ENCODE measurements around the gene DBN1.
A peak's percentile ranks its signal among the peaks of the same experiment; 100 is the strongest.

DBN1 gene

GRCh38 chr5:177478711-177479646, 5.5 kb upstream of the DBN1 start:
- Histone ChIP-seq H3K27me3 (ENCODE audit: low read depth, low read length) (no peaks in the 10 kb centered on the region), H3K4me1 (ENCODE audit: control insufficient read depth in 1 of 2, insufficient read depth in 2 of 2, low read length in 2 of 2) (peaks cover 5 to 75% of the 10 kb centered on the region in 2 donors), H3K27ac (ENCODE audit: low read length) (peak overlapping the region; percentile 79), H3K36me3 (ENCODE audit: control insufficient read depth in 1 of 2, insufficient read depth in 2 of 2, low read length in 2 of 2) (peaks cover 5 to 15% of the 10 kb centered on the region in 2 donors), H3K9me3 (ENCODE audit: control insufficient read depth in 1 of 2, low read length in 2 of 2) (no peaks in the 10 kb centered on the region), H3K4me3 (ENCODE audit: low read depth in 1 of 2, low read length in 2 of 2) (peak overlapping the region in 1 of 2 donors; percentile 1)

DNA sequence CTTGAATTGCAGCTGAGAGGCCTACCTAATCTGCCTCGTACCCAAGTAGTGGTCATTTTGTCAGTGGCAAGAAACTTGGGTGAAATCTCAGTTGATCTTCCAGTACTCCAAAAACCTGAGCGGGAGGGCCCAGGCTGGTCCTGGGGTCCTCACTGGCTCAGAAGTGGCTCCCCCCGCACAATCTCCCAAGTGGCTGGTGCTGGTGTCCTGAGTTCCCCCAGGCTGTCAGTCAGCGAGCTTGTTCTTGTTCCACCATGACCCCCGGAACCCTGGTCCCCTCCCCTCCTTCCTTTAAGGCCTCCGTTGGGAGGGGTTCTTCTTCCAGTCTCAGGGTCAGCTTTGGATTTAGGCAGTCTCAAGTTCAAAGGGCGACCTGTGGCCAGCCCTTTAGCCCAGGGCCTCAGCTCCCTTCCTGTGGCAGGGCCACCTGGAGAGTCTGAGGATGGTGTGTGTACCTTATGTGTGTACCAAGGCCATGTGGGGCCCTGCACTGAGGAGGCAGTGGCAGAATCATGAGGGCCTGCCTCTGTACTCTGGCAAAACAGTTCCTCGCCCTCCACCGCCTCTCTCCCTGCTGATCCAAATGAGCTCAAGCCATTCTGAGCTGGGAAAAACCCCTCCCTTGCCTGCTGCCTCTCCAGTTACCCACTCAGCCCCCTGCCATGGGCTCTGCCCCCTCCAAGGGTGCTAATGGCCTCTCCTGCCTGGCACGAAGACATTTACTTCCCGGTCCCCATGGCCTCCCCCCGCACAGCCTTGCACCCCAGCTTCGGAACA, 4.5 kb upstream of the DBN1 start:
- Histone ChIP-seq H3K4me1 (ENCODE audit: control insufficient read depth in 1 of 2, insufficient read depth in 2 of 2, low read length in 2 of 2) (peaks cover 5 to 64% of the 10 kb centered on the region in 2 donors), H3K9me3 (ENCODE audit: control insufficient read depth in 1 of 2, low read length in 2 of 2) (no peaks in the 10 kb centered on the region), H3K4me3 (ENCODE audit: low read depth in 1 of 2, low read length in 2 of 2) (no peak overlapping the region), H3K36me3 (ENCODE audit: control insufficient read depth in 1 of 2, insufficient read depth in 2 of 2, low read length in 2 of 2) (peaks cover 0 to 5% of the 10 kb centered on the region in 2 donors), H3K27me3 (ENCODE audit: low read depth, low read length) (no peaks in the 10 kb centered on the region), H3K27ac (ENCODE audit: low read length) (no peak overlapping the region)

DNA sequence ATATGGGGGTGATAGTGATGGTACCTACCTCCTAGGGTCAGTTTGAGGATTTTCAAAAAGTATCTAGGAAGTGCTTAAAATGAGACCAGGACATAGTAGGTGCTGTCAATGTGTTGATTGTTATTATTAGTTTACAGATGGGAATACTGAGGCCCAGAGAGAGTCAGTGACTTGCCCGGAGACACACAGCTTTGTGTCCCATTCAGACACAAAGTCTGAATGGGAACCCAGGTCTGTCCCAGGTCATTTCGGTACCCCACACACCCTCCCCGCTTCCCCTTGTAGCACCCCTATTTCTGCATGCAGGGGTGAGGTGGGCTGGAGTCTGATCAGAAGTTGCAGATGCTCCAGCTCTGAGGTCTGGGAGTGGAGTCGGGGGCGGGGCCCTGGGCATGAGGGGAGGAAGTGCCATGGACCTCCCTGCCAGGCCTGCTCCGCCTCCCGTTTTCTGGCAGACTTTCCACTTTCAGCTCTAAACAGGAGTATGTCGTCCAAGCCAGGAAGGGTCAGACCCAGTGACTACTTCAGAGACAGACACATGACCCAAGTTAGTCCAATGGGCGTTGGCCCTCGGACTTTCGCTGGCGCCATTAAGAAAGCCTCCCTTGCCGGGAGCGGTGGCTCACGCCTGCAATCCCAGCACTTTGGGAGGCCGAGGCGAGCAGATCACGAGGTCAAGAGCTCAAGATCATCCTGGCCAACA, 3.2 kb upstream of the DBN1 start:
- H3K4me1 ChIP-seq (ENCODE audit: control insufficient read depth in 1 of 2, insufficient read depth in 2 of 2, low read length in 2 of 2), result peaks cover 10 to 63% of the 10 kb centered on the region in 2 donors
- H3K36me3 ChIP-seq (ENCODE audit: control insufficient read depth in 1 of 2, insufficient read depth in 2 of 2, low read length in 2 of 2), result peaks cover 0 to 2% of the 10 kb centered on the region in 2 donors
- no peaks in the 10 kb centered on the region for H3K9me3 ChIP-seq (ENCODE audit: control insufficient read depth in 1 of 2, low read length in 2 of 2)
- no peak overlapping the region for H3K4me3 ChIP-seq (ENCODE audit: low read depth in 1 of 2, low read length in 2 of 2)
- H3K27me3 ChIP-seq (ENCODE audit: low read depth, low read length), result no peaks in the 10 kb centered on the region
- no peak overlapping the region for H3K27ac ChIP-seq (ENCODE audit: low read length)

DNA sequence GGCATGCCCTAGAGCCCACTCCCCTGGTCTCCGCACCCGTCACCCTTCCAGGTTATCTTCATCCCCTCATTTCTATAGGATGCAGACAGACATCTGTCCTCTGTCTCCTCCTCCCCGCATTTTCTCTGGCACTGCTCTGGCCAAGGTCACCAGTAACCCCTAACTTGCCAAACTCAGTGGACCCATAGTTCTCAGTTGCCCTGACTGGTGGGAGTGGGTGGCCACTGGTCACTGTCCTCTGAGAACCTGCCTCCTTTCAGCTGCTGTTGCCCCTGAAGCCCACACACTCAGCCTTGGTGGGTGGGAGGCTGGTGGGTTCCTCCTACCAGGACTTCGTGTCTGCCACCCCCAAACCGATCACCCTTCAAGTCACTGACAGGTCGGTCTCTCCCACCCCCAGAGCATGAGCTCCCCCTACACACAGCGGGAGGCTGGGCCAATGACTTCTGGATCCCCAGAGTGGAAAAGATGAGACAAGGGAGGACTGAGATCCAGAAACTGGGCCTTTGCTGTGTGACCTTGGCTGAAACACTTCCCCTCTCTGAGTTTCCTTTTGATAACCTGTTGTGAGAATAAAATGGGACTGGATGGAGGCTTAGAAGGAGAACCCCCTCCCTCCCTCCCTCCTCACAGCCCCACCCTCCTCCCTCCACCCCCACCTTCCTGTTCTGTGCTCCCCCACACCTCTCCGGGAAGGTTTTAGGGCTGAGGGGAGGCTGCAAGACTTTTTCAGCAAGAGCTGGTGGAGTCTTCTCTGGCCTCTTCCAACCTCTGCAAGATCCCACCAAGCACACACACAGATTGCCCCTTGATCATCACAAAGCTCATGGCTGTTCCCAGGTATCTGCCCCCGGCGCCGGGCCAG, 2.4 kb upstream of the DBN1 start:
- Histone ChIP-seq H3K36me3 (ENCODE audit: control insufficient read depth in 1 of 2, insufficient read depth in 2 of 2, low read length in 2 of 2) (no peaks in the 10 kb centered on the region), H3K9me3 (ENCODE audit: control insufficient read depth in 1 of 2, low read length in 2 of 2) (no peaks in the 10 kb centered on the region), H3K4me3 (ENCODE audit: low read depth in 1 of 2, low read length in 2 of 2) (no peak overlapping the region), H3K27me3 (ENCODE audit: low read depth, low read length) (no peaks in the 10 kb centered on the region), H3K27ac (ENCODE audit: low read length) (no peak overlapping the region), H3K4me1 (ENCODE audit: control insufficient read depth in 1 of 2, insufficient read depth in 2 of 2, low read length in 2 of 2) (peaks cover 10 to 67% of the 10 kb centered on the region in 2 donors)

DNA sequence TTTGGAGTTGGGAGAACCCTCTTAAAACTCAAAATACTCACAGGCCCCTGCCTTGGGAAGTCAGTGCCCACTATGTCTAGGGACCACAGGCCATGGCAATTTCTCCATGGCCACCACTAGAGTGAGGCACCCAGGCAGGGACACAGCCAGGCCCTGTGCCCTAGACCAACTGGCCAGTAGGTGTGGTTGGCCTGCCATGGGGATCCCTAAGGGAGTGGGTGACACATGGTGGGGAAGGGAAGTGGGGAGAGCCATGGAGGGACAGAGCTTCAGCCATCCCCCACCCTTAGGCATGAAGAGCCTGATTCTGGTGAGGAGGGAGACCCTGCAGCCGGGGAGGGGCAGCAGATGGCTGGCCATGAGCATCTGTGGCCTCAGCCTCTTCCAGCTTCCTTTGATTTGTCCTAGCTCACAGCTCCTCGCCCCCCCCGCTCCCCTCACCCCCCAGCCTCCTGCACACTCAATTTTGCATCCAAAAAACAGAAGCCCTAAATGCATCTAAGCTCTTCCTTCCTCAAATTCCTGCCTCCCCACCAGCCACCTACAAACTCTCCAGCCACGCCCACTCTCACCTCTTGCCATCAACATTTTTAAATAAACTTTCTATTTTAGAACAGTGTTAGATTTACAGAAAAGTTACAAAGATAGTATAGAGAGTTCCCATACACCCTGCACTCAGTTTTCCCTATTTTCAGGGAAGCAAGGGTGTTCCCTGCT, 1.6 kb upstream of the DBN1 start:
- Histone ChIP-seq H3K4me3 (ENCODE audit: low read depth in 1 of 2, low read length in 2 of 2) (no peak overlapping the region), H3K9me3 (ENCODE audit: control insufficient read depth in 1 of 2, low read length in 2 of 2) (no peaks in the 10 kb centered on the region), H3K4me1 (ENCODE audit: control insufficient read depth in 1 of 2, insufficient read depth in 2 of 2, low read length in 2 of 2) (peaks cover 13 to 68% of the 10 kb centered on the region in 2 donors), H3K27me3 (ENCODE audit: low read depth, low read length) (no peaks in the 10 kb centered on the region), H3K27ac (ENCODE audit: low read length) (no peak overlapping the region), H3K36me3 (ENCODE audit: control insufficient read depth in 1 of 2, insufficient read depth in 2 of 2, low read length in 2 of 2) (no peaks in the 10 kb centered on the region)

DNA sequence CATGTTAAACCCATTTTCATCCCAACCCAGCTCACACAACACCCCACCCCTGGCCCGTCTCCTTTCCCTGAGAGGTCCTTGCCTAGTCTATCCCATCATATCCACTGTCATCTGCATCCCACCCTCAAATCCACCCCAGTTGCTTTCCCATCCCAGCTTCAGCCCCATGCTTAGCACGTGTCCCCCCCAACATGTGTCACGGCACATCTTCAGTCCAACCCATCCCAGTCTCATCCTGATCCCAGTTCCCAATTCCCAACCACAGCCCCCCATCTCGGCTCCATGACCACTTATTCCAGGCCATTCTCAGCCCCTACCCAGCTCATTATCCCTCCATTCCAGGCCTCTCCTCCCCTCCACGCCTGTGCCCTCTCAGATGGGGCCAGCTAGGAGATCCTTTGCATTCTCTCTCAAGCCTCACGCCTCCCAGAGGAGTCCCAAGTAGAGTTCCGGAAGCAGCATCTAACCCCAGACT, 605 bp upstream of the DBN1 start:
- Histone ChIP-seq H3K9me3 (ENCODE audit: control insufficient read depth in 1 of 2, low read length in 2 of 2) (no peaks in the 10 kb centered on the region), H3K4me3 (ENCODE audit: low read depth in 1 of 2, low read length in 2 of 2) (no peak overlapping the region), H3K27me3 (ENCODE audit: low read depth, low read length) (no peaks in the 10 kb centered on the region), H3K27ac (ENCODE audit: low read length) (no peak overlapping the region), H3K36me3 (ENCODE audit: control insufficient read depth in 1 of 2, insufficient read depth in 2 of 2, low read length in 2 of 2) (no peaks in the 10 kb centered on the region), H3K4me1 (ENCODE audit: control insufficient read depth in 1 of 2, insufficient read depth in 2 of 2, low read length in 2 of 2) (peaks cover 12 to 64% of the 10 kb centered on the region in 2 donors)

DNA sequence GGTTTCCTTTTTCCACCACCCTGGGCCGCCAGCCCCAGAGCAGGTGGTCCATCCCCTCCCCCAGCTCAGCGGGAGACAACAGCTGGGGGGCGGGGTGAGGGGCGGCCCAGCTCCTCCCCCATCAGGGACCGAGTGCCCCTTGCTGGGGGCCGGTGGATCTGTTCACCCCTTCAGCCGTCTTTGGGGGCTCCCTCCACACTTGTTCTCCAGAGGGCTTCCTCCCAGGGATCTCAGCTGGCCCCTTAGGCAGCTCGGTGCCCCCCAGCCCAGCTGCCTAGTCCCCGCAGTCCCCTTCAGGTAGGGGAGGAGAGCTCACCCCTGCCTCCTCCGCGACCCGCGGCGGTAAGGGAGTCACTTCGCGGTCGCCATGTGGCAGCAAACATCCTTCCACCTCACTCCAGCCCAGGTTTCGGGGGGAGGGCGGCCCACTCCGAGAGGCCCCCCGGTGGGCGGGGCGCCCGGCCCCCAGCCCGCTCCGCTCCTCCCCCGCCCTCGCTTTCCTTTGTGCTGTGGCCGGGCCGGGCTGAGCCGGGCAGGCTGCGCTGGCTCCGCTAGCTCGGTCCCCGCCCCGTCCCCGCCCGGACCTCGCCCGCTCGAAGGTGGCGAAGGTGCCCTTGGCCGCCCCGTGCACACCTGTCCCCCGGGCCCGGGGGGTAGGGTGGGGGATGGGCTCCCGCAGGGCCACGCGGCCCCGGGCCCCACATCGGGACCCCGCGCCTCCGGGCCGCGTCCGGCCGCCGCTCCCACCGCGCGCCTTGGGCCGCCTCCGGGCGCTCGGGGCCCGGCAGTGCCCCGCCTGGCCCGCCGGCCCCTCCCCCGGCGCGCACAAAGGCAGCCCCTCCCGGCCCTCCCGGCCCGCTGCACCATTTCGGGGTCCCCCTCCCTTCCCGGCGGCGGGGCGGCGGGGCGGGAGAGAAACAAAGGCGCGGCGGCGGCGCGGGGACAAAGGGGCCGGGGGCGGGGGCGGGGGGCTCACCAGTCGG, 683 bp downstream of the DBN1 start:
- Histone ChIP-seq H3K4me1 (ENCODE audit: control insufficient read depth in 1 of 2, insufficient read depth in 2 of 2, low read length in 2 of 2) (peaks cover 12 to 61% of the 10 kb centered on the region in 2 donors), H3K27ac (ENCODE audit: low read length) (no peak overlapping the region), H3K36me3 (ENCODE audit: control insufficient read depth in 1 of 2, insufficient read depth in 2 of 2, low read length in 2 of 2) (no peaks in the 10 kb centered on the region), H3K27me3 (ENCODE audit: low read depth, low read length) (no peaks in the 10 kb centered on the region), H3K9me3 (ENCODE audit: control insufficient read depth in 1 of 2, low read length in 2 of 2) (no peaks in the 10 kb centered on the region), H3K4me3 (ENCODE audit: low read depth in 1 of 2, low read length in 2 of 2) (peak overlapping the region; percentile 56 to 84)

DNA sequence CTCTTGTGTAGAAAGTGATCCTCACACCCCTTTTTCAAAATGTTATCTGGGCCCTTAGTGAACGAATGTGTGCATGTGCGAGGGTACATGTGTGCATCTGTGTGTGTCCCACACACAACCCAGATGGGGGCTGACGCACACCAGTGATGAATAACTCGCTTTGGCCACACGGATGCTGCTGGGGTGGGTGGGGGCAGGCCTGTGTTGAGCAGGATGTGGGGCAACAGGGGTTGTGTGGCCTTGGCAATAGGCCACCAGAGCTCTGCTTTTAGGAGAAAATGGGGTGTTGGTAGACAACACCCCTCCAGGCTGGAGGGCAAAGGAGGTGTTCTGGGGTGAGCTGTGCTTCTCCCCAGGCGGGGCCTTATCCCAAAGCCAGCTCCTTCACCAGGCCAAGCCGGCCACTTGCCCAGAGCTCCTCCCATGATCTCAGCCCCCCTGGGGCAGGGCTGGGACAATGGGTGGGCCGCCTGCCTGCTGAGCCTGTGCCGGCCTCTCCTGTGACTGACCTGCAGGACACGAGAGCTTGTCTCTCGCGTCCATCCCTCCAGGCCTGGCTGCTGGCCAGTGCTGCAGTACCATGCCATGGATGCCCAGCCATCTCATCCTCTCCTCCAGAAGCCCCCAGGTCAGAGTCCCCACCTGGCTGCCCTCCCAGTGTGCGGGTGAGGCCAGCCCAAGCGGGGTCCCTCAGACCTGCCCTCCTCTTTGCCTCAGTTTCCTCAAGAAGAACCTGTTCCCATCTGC, 1.7 kb downstream of the DBN1 start:
- Histone ChIP-seq H3K27me3 (ENCODE audit: low read depth, low read length) (no peaks in the 10 kb centered on the region), H3K4me3 (ENCODE audit: low read depth in 1 of 2, low read length in 2 of 2) (peak overlapping the region; percentile 56 to 84), H3K9me3 (ENCODE audit: control insufficient read depth in 1 of 2, low read length in 2 of 2) (no peaks in the 10 kb centered on the region), H3K27ac (ENCODE audit: low read length) (no peak overlapping the region), H3K36me3 (ENCODE audit: control insufficient read depth in 1 of 2, insufficient read depth in 2 of 2, low read length in 2 of 2) (peaks cover 0 to 9% of the 10 kb centered on the region in 2 donors), H3K4me1 (ENCODE audit: control insufficient read depth in 1 of 2, insufficient read depth in 2 of 2, low read length in 2 of 2) (peaks cover 12 to 61% of the 10 kb centered on the region in 2 donors)

All from muscle layer of duodenum (tissue), 2 donors.